ENCODE data around the gene TMEM203. TPM values are rescaled to one million over a fixed set of nuclear protein-coding genes. Genes with fewer than 3 reads are reported as not detected.

Gene TMEM203
- total RNA-seq, 4 donors from 2014 or later: 23.1 to 47.9 (median 30.0) TPM

DNA sequence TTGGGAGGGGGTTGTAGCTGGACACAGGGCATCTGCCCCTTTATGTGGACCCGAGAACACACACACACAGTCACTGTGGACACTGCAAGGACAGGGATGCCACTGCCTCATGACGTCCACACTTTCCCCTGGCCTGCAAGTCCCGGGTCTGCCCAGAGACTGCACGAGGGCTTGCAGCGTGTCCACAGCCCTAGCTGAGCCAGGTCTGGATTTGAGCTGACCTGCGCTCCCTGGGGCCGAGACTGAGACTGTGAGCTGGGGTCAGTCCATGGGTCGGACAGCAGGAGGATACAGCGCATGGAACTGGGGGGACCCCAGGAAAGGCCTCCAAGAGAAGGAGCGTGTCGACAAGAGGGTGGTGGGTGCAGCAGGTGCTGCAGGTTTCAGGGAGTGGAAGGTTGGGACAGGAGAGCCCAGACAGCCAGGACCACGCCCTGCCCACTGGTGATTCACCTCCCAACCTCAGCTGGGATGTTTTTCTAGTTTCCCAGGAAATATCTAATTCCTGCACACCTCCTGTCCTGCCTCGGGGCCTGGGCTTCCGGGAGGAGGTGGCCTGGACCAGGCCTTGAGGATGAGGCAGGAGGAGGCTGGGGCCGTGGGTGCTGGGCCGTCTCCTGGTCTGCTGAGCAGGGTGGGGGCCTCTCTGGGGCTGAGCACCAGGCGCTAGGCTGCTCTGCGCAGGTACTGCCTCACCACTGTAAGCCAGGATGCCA is 21.0 kb upstream of the TMEM203 start:
- WGBS, 2 donors: 65 to 66% methylated on average over 12 to 18 of the region's 18 CpGs

GRCh38 chr9:137225699-137226331 is 20.4 kb upstream of the TMEM203 start:
- no peak overlapping the region for H3K27ac ChIP-seq
- whole genome bisulfite sequencing, 2 donors: 84 to 88% methylated on average over 6 to 9 of the region's 21 CpGs
- TF ChIP-seq EP300 (IDR thresholded peaks at IDR 0.05): no peak

More for the DNA sequence above, 21.0 kb upstream of the TMEM203 start:
- Histone ChIP-seq H3K27me3 (peaks cover 0 to 51% of the 10 kb centered on the region in 2 donors), H3K36me3 (no peaks in the 10 kb centered on the region), H3K27ac (peak overlapping the region in 1 of 4 donors; percentile 17), H3K4me3 (no peak overlapping the region), H3K9me3 (no peaks in the 10 kb centered on the region), H3K4me1 (peaks cover 0 to 39% (median 21%) of the 10 kb centered on the region in 4 donors)
- no peak for DNase-seq (ENCODE audit: low spot score in 2 of 2)
- TF ChIP-seq EP300 (IDR thresholded peaks at IDR 0.05) (no peak), POLR2A (IDR thresholded peaks at IDR 0.05) (no peak)
- TF ChIP-seq, protein P1, sequence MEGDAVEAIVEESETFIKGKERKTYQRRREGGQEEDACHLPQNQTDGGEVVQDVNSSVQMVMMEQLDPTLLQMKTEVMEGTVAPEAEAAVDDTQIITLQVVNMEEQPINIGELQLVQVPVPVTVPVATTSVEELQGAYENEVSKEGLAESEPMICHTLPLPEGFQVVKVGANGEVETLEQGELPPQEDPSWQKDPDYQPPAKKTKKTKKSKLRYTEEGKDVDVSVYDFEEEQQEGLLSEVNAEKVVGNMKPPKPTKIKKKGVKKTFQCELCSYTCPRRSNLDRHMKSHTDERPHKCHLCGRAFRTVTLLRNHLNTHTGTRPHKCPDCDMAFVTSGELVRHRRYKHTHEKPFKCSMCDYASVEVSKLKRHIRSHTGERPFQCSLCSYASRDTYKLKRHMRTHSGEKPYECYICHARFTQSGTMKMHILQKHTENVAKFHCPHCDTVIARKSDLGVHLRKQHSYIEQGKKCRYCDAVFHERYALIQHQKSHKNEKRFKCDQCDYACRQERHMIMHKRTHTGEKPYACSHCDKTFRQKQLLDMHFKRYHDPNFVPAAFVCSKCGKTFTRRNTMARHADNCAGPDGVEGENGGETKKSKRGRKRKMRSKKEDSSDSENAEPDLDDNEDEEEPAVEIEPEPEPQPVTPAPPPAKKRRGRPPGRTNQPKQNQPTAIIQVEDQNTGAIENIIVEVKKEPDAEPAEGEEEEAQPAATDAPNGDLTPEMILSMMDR (IDR thresholded peaks at IDR 0.05): no peak

DNA sequence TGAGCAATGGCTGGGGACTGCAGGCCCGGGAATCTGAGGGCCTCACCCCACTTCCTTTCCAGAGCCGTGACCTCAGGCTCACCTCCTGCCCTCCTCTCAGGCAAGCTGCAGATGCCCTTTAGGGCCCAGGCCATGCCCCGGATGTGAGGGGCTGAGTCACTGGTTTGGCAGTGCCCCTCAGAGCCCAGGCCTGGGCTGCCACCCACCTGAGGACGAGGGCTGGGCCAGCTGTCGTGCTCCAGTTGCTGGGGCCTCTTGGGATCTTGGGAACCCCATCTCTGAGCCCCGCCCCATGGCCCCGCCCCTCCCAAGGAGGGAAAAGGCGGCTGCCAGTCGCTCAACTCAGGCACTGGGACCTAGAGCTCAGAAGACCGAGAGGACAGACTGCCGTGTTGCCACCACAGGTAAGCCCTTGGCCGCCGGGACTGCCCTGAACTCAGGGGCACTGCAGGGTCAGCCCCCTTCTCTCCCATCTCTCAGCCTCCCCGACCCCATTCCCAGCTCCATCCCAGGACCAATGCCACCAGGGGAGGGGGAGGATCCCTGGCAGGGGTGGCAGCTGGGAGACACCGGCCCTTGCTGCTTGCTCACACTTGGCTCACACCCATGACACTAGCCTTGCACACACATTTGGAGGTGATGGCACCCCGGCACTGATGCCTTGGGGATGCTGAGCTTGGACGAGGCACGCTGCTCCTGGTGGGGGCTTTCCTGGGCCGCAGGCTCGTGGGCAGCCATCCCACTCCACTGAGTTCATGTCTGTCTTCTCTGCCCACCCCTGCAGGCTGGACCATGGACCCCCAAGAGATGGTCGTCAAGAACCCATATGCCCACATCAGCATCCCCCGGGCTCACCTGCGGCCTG is 19.6 kb upstream of the TMEM203 start, which contains the start of gene CYSRT1:
Gene CYSRT1, plus strand, starts transcription at position 345 of the 865 bp plus-strand sequence. Its CDS starts 448 bp downstream, at position 793.
- peak within 1 kb of the TSS in 3 of 4 donors; percentile 87 to 97 (median 94) for H3K27ac ChIP-seq
- peak within 1 kb of the TSS; percentile 66 to 93 (median 83) for H3K4me3 ChIP-seq
- peaks cover 0 to 37% of the 10 kb centered on the region in 2 donors for H3K27me3 ChIP-seq
- DNase-seq (ENCODE audit: low spot score in 2 of 2): no peak
- peaks cover 0 to 53% (median 26%) of the 10 kb centered on the region in 4 donors for H3K4me1 ChIP-seq
- H3K36me3 ChIP-seq: no peaks in the 10 kb centered on the region
- 30 to 51% methylated on average over 17 to 18 of the region's 23 CpGs for WGBS, 2 donors
- TF ChIP-seq POLR2A (IDR thresholded peaks at IDR 0.05) (no peak), EP300 (IDR thresholded peaks at IDR 0.05) (no peak)
- TF ChIP-seq, protein P1 (IDR thresholded peaks at IDR 0.05): no peak
- H3K9me3 ChIP-seq: no peaks in the 10 kb centered on the region

More at GRCh38 chr9:137225699-137226331, 20.4 kb upstream of the TMEM203 start:
- H3K27me3 ChIP-seq: peaks cover 0 to 45% of the 10 kb centered on the region in 2 donors
- no peak for DNase-seq (ENCODE audit: low spot score in 2 of 2)
- no peaks in the 10 kb centered on the region for H3K9me3 ChIP-seq
- no peaks in the 10 kb centered on the region for H3K36me3 ChIP-seq
- H3K4me3 ChIP-seq: no peak overlapping the region
- H3K4me1 ChIP-seq: peaks cover 0 to 46% (median 26%) of the 10 kb centered on the region in 4 donors

GRCh38 chr9:137223078-137223970 is 17.9 kb upstream of the TMEM203 start:
- Histone ChIP-seq H3K27me3 (peaks cover 0 to 20% of the 10 kb centered on the region in 2 donors), H3K4me1 (peaks cover 0 to 70% (median 30%) of the 10 kb centered on the region in 4 donors), H3K36me3 (no peaks in the 10 kb centered on the region), H3K4me3 (peak overlapping the region; percentile 66 to 93 (median 83)), H3K27ac (peak overlapping the region; percentile 77 to 97 (median 90)), H3K9me3 (no peaks in the 10 kb centered on the region)
- peak in 1 of 2 donors; percentile 24 for TF ChIP-seq POLR2A (IDR thresholded peaks at IDR 0.05)
- TF ChIP-seq EP300 (IDR thresholded peaks at IDR 0.05): peak; percentile 79 to 93
- TF ChIP-seq, protein P1 (IDR thresholded peaks at IDR 0.05): peak in 1 of 5 experiments; percentile 38
- 1 to 2% methylated on average over 35 to 43 of the region's 63 CpGs for WGBS, 2 donors
- peak; percentile 94 to 96 for DNase-seq (ENCODE audit: low spot score in 2 of 2)

Measured in tibial nerve (tissue), 4 donors.